Neural crest cell (in vitro differentiated cells): ENCODE measurements around the gene SORT1. TPM values are rescaled to one million over a fixed set of nuclear protein-coding genes. Genes with fewer than 3 reads are reported as not detected.
A peak's percentile ranks its signal among the peaks of the same experiment; 100 is the strongest.

ENCODE experiments used
- DNase-seq: peaks from one replicate; pipeline ENCODE4 v3.0.0; 2021; ENCODE audit warnings: low read depth, mixed read lengths, low spot score
- H3K27ac Mint-ChIP-seq: one replicate; pipeline ENCODE4 v1.8.0; 2021; ENCODE audit warnings: mild to moderate bottlenecking, mixed read lengths; ENCODE audit not compliant: unreplicated experiment
- H3K27me3 Mint-ChIP-seq: 2 replicates; pipeline ENCODE4 v1.8.0; 2021; ENCODE audit warnings: low read depth, mild to moderate bottlenecking, mixed read lengths
- H3K36me3 Mint-ChIP-seq: 2 replicates; pipeline ENCODE4 v1.8.0; 2021; ENCODE audit warnings: low read depth, mild to moderate bottlenecking, mixed read lengths
- H3K4me1 Mint-ChIP-seq: 2 replicates; pipeline ENCODE4 v1.8.0; 2021; ENCODE audit warnings: mixed read lengths
- H3K4me3 Mint-ChIP-seq: one replicate; pipeline ENCODE4 v1.8.0; 2021; ENCODE audit warnings: mild to moderate bottlenecking, mixed read lengths
- H3K9me3 Mint-ChIP-seq: 2 replicates; pipeline ENCODE4 v1.8.0; 2021; ENCODE audit warnings: mixed read lengths
- CTCF ChIP-seq: fragments of 200-600 bp; sonication (generic); conservative IDR thresholded peaks from 2 replicates; pipeline ENCODE4 v1.5.0; 2021; ENCODE audit warnings: antibody characterized with exemption, mild to moderate bottlenecking
- total RNA-seq: library from RNA; stranded (reverse); gene quantifications from 2 replicates; pipeline ENCODE4 v1.2.1, GENCODE V29; 2021

The SORT1 gene
- total RNA-seq, 1 donor from 2014 or later = 60.8 TPM

DNA sequence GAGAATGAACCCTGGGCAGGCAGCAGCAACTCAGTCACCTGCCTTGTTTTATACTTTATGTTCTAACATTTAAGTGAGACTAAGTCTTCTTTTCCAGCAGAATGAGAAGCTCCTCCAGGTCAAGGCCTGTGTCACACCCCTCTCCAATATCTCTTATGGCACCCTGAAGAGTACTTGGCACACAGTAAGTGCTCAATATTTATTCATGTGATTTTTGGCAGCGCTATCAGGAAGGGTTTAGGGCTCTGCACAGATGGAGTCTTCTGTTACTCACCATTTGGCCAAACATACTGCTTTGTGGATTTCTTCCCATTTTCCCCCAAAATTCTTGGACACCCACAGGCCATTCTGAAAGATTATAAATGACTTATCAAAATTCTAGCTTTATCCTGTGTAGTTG is 47.1 kb downstream of the SORT1 start:
- no peak for TF ChIP-seq CTCF
- H3K4me1 Mint-ChIP-seq = no peaks in the 10 kb centered on the region
- no peaks in the 10 kb centered on the region for H3K27me3 Mint-ChIP-seq
- peaks cover 7% of the 10 kb centered on the region for H3K36me3 Mint-ChIP-seq
- no peaks in the 10 kb centered on the region for H3K9me3 Mint-ChIP-seq
- no peak for DNase-seq
- H3K4me3 Mint-ChIP-seq = no peak overlapping the region
- no peak overlapping the region for H3K27ac Mint-ChIP-seq

- no peak for TF ChIP-seq CTCF
- Mint-ChIP-seq H3K4me3 (no peak overlapping the region), H3K36me3 (peaks cover 10% of the 10 kb centered on the region), H3K27ac (no peak overlapping the region), H3K4me1 (no peaks in the 10 kb centered on the region), H3K27me3 (no peaks in the 10 kb centered on the region), H3K9me3 (no peaks in the 10 kb centered on the region)
- DNase-seq = no peak
Measured at GRCh38 chr1:109350182-109350581, 47.5 kb downstream of the SORT1 start.

DNA sequence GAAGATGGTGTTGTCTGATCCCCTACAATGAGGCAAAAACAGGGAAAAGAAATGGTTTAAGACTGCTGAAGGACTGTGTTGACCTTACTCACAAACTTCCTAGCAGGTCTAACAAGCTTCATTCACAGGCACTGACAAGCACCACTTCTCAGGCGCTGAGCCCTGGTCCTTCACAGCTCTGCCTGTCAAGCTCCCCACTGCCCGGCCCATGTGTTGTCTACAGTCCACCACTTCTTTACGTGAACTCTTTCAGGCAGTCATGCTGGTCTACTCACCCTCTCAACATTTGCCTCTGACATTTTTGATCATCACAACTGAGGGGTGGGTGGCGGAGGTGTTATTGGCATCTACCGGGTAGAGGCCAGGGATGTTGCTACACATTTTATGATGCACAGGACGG is 50.2 kb downstream of the SORT1 start:
- Mint-ChIP-seq H3K9me3 (no peaks in the 10 kb centered on the region), H3K4me3 (no peak overlapping the region), H3K27me3 (no peaks in the 10 kb centered on the region), H3K4me1 (no peaks in the 10 kb centered on the region), H3K36me3 (peaks cover 16% of the 10 kb centered on the region), H3K27ac (no peak overlapping the region)
- no peak for TF ChIP-seq CTCF
- no peak for DNase-seq

GRCh38 chr1:109341944-109342930 is 55.5 kb downstream of the SORT1 start:
- no peak overlapping the region for H3K4me3 Mint-ChIP-seq
- no peak for TF ChIP-seq CTCF
- no peak for DNase-seq

GRCh38 chr1:109338608-109339007 is 59.1 kb downstream of the SORT1 start:
- TF ChIP-seq CTCF = no peak
- Mint-ChIP-seq H3K9me3 (peaks cover 4% of the 10 kb centered on the region), H3K4me1 (no peaks in the 10 kb centered on the region), H3K36me3 (peaks cover 32% of the 10 kb centered on the region), H3K27me3 (no peaks in the 10 kb centered on the region), H3K27ac (peak overlapping the region; percentile 13), H3K4me3 (no peak overlapping the region)
- no peak for DNase-seq

More at GRCh38 chr1:109341944-109342930, 55.5 kb downstream of the SORT1 start:
- Mint-ChIP-seq H3K27me3 (no peaks in the 10 kb centered on the region), H3K9me3 (no peaks in the 10 kb centered on the region), H3K27ac (no peak overlapping the region), H3K4me1 (no peaks in the 10 kb centered on the region), H3K36me3 (peaks cover 27% of the 10 kb centered on the region)
